HG03439 (cell line): ENCODE results near the gene PRR33.

Experiments used
- ATAC-seq: cut with Tn5 transposase; IDR thresholded peaks from one replicate; pipeline ENCODE4 v1.9.1; 2021; ENCODE audit warnings: mild to moderate bottlenecking, moderate library complexity; ENCODE audit not compliant: unreplicated experiment

The PRR33 gene

DNA sequence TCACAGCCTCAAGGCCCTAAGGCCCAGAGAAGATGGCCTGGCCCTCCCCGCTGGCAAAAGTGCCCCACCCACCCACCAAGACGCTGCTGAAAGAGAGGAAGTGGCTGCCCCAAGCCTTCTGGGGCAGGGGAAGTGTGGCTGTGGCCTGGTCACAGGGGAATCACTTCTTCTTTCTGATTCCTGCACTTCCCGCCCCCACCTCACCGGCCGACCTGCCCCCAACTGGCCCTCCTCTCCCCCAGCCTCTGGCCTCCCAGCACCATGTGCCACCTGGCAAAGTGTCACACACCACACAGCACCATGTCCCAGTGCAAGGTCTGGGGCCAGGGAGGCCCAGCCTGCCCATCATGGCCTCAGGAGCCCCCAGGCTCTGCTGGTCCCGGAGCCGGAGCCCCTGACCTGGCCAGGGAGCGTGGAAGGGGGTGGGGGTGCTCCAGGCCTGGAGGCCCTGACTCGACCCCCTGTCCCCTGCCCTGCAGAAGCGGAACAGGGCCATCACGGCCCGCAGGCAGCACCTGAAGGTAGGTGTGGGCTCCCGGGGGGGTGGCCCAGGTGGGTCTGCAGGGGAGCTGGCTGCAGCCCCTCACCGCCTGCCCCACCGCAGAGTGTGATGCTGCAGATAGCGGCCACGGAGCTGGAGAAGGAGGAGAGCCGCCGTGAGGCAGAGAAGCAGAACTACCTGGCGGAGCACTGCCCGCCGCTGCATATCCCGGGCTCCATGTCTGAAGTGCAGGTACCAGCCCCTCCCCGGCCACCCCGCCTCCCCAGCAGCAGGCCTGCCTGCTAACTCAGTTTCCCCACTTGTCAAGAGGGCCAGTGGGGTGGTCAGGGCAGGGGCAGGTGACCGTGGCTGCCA lies 51.5 kb downstream of the PRR33 start:
- ATAC-seq, result no peak

DNA sequence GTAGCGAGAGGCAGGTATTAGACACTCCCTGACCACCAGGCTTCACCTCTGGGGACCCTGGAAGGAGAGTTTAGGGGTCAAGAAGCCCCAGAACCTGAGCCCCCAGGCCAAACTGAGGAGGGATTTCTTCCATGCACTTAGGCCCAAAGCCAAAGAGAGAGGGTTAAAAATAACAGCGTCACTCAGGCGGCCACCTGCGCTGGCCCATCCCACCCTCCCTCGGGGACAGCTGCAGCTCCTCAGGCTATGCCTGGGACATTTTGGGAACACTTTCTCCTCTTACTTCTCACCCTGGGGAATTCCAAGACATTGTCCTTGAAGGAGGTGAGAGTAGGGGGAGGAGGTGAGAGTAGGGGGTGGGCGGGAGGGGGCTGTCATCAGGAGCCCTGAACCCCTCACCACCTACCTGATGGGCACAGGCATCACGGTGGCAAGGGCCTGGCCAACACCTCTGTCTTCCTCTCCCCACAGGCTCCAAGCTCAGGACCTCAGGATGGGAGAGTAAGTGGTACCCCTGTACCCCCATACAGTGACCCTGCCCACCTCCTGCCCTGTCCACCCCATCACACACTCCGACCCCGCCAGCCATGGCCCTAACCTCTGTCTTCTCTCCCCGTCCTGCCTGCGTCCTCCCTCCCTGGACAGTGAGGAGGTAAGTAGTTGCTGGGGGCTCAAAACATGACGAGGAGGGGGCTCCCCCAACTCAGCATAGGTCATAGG lies 52.3 kb downstream of the PRR33 start:
- no peak for ATAC-seq

DNA sequence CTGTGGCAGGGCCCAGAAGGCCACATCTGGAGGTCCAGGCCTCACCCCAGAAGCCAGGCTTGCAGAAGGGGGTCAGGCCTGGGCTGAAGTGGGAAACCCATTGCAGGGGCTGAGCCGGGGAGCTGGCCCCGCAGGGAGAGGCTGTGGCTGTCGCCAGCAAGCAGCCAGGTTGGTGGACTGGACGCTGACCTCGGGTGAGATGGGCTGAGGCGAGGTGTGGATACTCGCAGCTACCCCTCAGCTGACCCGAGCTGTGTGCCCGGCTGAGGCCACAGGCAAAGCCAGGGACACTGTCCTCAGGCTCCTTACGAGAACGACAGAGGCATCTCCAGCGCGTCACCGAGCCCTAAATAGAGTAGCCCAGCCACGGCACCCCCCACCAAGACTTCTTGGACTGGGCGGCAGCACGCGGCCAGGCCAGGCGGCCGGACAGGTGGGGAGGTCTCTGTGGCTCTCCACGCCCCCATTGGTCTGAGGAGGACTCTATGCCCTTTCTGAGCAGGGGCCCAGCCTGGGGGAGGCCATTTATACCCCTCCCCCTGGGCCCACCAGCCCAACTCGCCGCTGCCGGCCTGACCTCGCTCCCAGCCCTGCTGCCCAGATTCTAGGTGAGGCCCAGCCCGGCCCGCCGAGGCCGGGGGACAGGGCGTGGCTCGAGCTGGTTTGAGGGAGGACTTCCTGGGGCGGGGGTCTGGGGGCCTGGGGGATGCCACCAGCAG lies 53.1 kb downstream of the PRR33 start, which contains the start of gene TNNI2:
Gene TNNI2 (plus strand): TSS at position 556 of the 719 bp plus-strand sequence. CDS start 716 bp downstream, outside the sequence.
- no peak for ATAC-seq
